Neural progenitor cell (in vitro differentiated cells): ENCODE measurements around the gene ARID4A. TPM values are rescaled to one million over a fixed set of nuclear protein-coding genes. Genes with fewer than 3 reads are reported as not detected.

Experiments used
- DNase-seq: peaks from one replicate; pipeline ENCODE4 v3.0.0-alpha.2; 2016; ENCODE audit warnings: low spot score
- H2AFZ ChIP-seq: fragments of 200-600 bp; sonication (generic); replicated peaks from 2 replicates; pipeline ENCODE4 v1.6.1; 2016; ENCODE audit warnings: antibody characterized with exemption
- H3F3A ChIP-seq: fragments of 200-600 bp; sonication (generic); 2 replicates; pipeline ENCODE4 v1.6.1; 2016; ENCODE audit warnings: antibody characterized with exemption, low read depth
- H3K27ac ChIP-seq: fragments of 200-600 bp; sonication (generic); 2 replicates; pipeline ENCODE4 v1.5.1; 2016; ENCODE audit warnings: mild to moderate bottlenecking
- H3K27me3 ChIP-seq: fragments of 200-600 bp; sonication (generic); 2 replicates; pipeline ENCODE4 v1.6.1; 2016; ENCODE audit warnings: mild to moderate bottlenecking, moderate library complexity
- H3K36me3 ChIP-seq: fragments of 200-600 bp; sonication (generic); 2 replicates; pipeline ENCODE4 v1.5.1; 2016
- H3K4me1 ChIP-seq: fragments of 200-600 bp; sonication (generic); 2 replicates; pipeline ENCODE4 v1.6.1; 2016; ENCODE audit warnings: mixed run types
- H3K4me2 ChIP-seq: fragments of 200-600 bp; sonication (generic); 2 replicates; pipeline ENCODE4 v1.6.1; 2016
- H3K4me3 ChIP-seq: fragments of 200-600 bp; sonication (generic); 2 replicates; pipeline ENCODE4 v1.5.1; 2016
- H3K79me2 ChIP-seq: fragments of 200-600 bp; sonication (generic); 2 replicates; pipeline ENCODE4 v1.6.1; 2016; ENCODE audit warnings: low read depth
- H3K9ac ChIP-seq: fragments of 200-600 bp; sonication (generic); 2 replicates; pipeline ENCODE4 v1.6.1; 2016
- H3K9me3 ChIP-seq: fragments of 200-600 bp; sonication (generic); 2 replicates; pipeline ENCODE4 v1.5.1; 2016; ENCODE audit warnings: low read depth
- H4K20me1 ChIP-seq: fragments of 200-600 bp; sonication (generic); 2 replicates; pipeline ENCODE4 v1.6.1; 2016; ENCODE audit warnings: low read depth
- H3K27ac Mint-ChIP-seq: 3 replicates; pipeline ENCODE4 v1.8.0; 2021; ENCODE audit warnings: mixed read lengths
- H3K27me3 Mint-ChIP-seq: 2 replicates; pipeline ENCODE4 v1.8.0; 2022; ENCODE audit warnings: low read depth, mild to moderate bottlenecking, inconsistent platforms, moderate library complexity, mixed read lengths; ENCODE audit not compliant: insufficient read depth
- H3K36me3 Mint-ChIP-seq: 3 replicates; pipeline ENCODE4 v1.8.0; 2021; ENCODE audit warnings: mixed read lengths
- H3K4me1 Mint-ChIP-seq: 3 replicates; pipeline ENCODE4 v1.8.0; 2021; ENCODE audit warnings: mixed read lengths
- H3K4me3 Mint-ChIP-seq: 3 replicates; pipeline ENCODE4 v1.8.0; 2021; ENCODE audit warnings: mild to moderate bottlenecking, moderate library complexity, mixed read lengths
- H3K9me3 Mint-ChIP-seq: 3 replicates; pipeline ENCODE4 v1.8.0; 2020; ENCODE audit warnings: mixed read lengths
- EZH2 ChIP-seq: fragments of 200-600 bp; sonication (generic); IDR thresholded peaks from 2 replicates; pipeline ENCODE4 v1.6.1; 2017; ENCODE audit warnings: antibody characterized with exemption, mild to moderate bottlenecking, moderate library complexity
- EZH2phosphoT487 ChIP-seq: fragments of 200-600 bp; sonication (generic); IDR thresholded peaks from 2 replicates; pipeline ENCODE4 v1.6.1; 2017; ENCODE audit warnings: antibody characterized with exemption
- total RNA-seq: library from RNA; depleted of rRNA; stranded (reverse); fragments of >200 nt; gene quantifications from 2 replicates; pipeline ENCODE4 v1.2.3, GENCODE V29; 2015; ENCODE audit warnings: low replicate concordance
- TF ChIP-seq, protein P1 (sequence below): fragments of 200-600 bp; sonication (generic); IDR thresholded peaks from 2 replicates; pipeline ENCODE4 v1.5.1; 2017; ENCODE audit warnings: antibody characterized with exemption, mild to moderate bottlenecking

The ARID4A gene
- total RNA-seq, 1 donor from 2014 or later, result 24.1 TPM

DNA sequence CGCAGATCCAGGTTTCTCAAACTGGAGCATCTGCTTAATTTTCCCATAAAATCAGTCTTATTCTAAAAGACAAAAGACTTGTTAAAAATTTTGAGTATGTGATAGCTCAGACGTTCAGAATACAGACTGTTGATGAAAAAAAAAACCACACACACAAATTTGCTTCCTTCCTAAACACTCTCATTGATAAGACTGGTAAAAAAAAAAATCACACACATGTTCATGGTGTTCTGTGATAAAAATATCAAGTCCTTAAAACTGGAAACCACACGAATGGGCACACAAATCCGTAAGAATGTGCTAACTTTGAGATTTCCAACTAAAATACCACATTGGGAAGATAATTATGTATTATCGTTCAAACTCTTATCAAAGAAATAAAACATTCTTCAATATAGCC is 6.7 kb upstream of the ARID4A start:
- peaks cover 100% of the 10 kb centered on the region for H3K79me2 ChIP-seq
- no peak for DNase-seq

DNA sequence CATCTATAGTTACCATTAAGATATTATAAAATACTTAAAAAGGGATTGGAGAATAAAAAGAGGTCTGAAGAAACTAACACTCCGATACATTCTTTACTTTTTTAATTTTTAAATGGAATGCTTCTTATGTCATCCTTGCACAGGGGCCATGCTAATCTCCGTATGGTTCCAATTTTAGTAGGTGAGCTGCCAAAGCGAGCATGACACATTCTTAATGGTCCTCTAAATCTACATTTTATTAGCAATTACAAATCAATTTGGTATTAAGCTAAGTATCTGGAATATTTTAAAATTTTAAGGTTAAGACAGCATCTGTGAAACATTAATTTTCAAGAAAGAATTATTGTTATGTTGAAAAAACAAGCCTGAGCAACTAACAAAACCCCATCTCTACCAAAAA is 6.2 kb upstream of the ARID4A start:
- H4K20me1 ChIP-seq, result peaks cover 64% of the 10 kb centered on the region
- no peak overlapping the region for H3K9ac ChIP-seq
- H3K4me1 ChIP-seq, result peaks cover 10% of the 10 kb centered on the region
- H3K79me2 ChIP-seq, result peaks cover 100% of the 10 kb centered on the region
- TF ChIP-seq, protein P1, sequence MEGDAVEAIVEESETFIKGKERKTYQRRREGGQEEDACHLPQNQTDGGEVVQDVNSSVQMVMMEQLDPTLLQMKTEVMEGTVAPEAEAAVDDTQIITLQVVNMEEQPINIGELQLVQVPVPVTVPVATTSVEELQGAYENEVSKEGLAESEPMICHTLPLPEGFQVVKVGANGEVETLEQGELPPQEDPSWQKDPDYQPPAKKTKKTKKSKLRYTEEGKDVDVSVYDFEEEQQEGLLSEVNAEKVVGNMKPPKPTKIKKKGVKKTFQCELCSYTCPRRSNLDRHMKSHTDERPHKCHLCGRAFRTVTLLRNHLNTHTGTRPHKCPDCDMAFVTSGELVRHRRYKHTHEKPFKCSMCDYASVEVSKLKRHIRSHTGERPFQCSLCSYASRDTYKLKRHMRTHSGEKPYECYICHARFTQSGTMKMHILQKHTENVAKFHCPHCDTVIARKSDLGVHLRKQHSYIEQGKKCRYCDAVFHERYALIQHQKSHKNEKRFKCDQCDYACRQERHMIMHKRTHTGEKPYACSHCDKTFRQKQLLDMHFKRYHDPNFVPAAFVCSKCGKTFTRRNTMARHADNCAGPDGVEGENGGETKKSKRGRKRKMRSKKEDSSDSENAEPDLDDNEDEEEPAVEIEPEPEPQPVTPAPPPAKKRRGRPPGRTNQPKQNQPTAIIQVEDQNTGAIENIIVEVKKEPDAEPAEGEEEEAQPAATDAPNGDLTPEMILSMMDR, result no peak
- no peak for TF ChIP-seq EZH2
- no peak for TF ChIP-seq EZH2phosphoT487
- no peak overlapping the region for H3K4me2 ChIP-seq
- H3K27ac ChIP-seq, result no peak overlapping the region
- H3F3A ChIP-seq, result peaks cover 5% of the 10 kb centered on the region
- no peak overlapping the region for H2AFZ ChIP-seq
- H3K36me3 Mint-ChIP-seq, result peaks cover 40% of the 10 kb centered on the region
- H3K4me1 Mint-ChIP-seq, result peaks cover 16% of the 10 kb centered on the region
- H3K9me3 Mint-ChIP-seq, result no peaks in the 10 kb centered on the region
- no peak overlapping the region for H3K4me3 Mint-ChIP-seq
- H3K36me3 ChIP-seq, result peaks cover 21% of the 10 kb centered on the region
- H3K9me3 ChIP-seq, result no peaks in the 10 kb centered on the region
- no peak overlapping the region for H3K4me3 ChIP-seq
- no peaks in the 10 kb centered on the region for H3K27me3 ChIP-seq
- H3K27ac Mint-ChIP-seq, result no peak overlapping the region
- H3K27me3 Mint-ChIP-seq, result peaks cover 2% of the 10 kb centered on the region
- no peak for DNase-seq

More for the DNA sequence above, 6.7 kb upstream of the ARID4A start:
- Histone ChIP-seq H3K4me1 (peaks cover 10% of the 10 kb centered on the region), H2AFZ (no peak overlapping the region), H3K36me3 (peaks cover 21% of the 10 kb centered on the region), H3K27me3 (no peaks in the 10 kb centered on the region), H3K9ac (no peak overlapping the region), H3F3A (no peaks in the 10 kb centered on the region), H4K20me1 (peaks cover 58% of the 10 kb centered on the region), H3K4me2 (no peak overlapping the region), H3K4me3 (no peak overlapping the region), H3K9me3 (no peaks in the 10 kb centered on the region), H3K27ac (no peak overlapping the region)
- peaks cover 11% of the 10 kb centered on the region for H3K4me1 Mint-ChIP-seq
- no peak overlapping the region for H3K27ac Mint-ChIP-seq
- H3K36me3 Mint-ChIP-seq, result peaks cover 40% of the 10 kb centered on the region
- no peak for TF ChIP-seq EZH2phosphoT487
- no peak for TF ChIP-seq EZH2
- TF ChIP-seq, protein P1, result no peak
- no peak overlapping the region for H3K4me3 Mint-ChIP-seq
- H3K9me3 Mint-ChIP-seq, result no peaks in the 10 kb centered on the region
- peaks cover 2% of the 10 kb centered on the region for H3K27me3 Mint-ChIP-seq

DNA sequence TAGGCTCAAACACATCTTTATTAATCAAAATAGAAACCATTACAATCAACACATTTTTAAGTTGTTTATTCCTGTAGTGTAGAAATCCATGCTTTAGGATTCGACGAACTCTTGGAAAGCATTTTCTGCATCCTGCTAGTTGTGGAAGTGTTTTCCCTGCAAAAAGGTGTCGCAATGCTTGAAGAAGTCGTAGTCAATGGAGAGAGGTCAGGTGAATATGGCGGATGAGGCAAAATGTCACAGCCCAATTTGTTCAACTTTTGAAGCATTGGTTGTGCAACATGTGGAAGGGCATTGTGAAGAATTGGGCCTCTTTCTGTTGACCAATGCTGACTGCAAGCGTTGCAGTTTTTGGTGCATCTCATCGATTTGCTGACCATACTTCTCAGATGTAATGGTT is 4.2 kb upstream of the ARID4A start:
- Mint-ChIP-seq H3K9me3 (no peaks in the 10 kb centered on the region), H3K4me1 (peaks cover 17% of the 10 kb centered on the region), H3K27me3 (peaks cover 2% of the 10 kb centered on the region), H3K4me3 (no peak overlapping the region), H3K36me3 (peaks cover 31% of the 10 kb centered on the region), H3K27ac (no peak overlapping the region)
- H3K4me1 ChIP-seq, result peaks cover 10% of the 10 kb centered on the region
- peaks cover 15% of the 10 kb centered on the region for H3F3A ChIP-seq
- H2AFZ ChIP-seq, result no peak overlapping the region
- peaks cover 21% of the 10 kb centered on the region for H3K36me3 ChIP-seq
- H4K20me1 ChIP-seq, result peaks cover 58% of the 10 kb centered on the region
- no peaks in the 10 kb centered on the region for H3K27me3 ChIP-seq
- H3K27ac ChIP-seq, result no peak overlapping the region
- no peak overlapping the region for H3K9ac ChIP-seq
- DNase-seq, result no peak
- peaks cover 90% of the 10 kb centered on the region for H3K79me2 ChIP-seq
- TF ChIP-seq, protein P1, result no peak
- TF ChIP-seq EZH2phosphoT487 (no peak), EZH2 (no peak)
- H3K9me3 ChIP-seq, result no peaks in the 10 kb centered on the region
- no peak overlapping the region for H3K4me3 ChIP-seq
- H3K4me2 ChIP-seq, result no peak overlapping the region
